ENCODE measurements around the gene SVEP1.

DNA sequence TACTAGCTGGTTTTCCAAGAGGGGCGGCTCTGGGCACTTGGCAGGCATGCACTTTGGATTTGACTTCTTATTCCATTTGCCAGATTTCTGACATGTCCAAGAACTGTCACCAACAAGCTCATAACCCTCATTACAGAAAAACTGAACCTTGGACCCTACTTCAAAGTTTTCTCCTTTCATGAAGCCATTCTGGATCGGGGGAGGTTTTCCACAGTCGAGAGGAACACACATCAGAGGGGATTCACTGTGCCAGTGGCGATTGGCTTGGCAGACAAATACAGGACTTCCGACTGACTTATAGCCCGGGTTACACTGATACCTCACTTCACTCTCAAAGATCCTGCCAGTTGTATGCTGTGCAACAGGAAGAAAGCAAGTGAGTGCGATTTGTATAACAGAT lies 170.9 kb downstream of the SVEP1 start:
- TF ChIP-seq, protein P1, sequence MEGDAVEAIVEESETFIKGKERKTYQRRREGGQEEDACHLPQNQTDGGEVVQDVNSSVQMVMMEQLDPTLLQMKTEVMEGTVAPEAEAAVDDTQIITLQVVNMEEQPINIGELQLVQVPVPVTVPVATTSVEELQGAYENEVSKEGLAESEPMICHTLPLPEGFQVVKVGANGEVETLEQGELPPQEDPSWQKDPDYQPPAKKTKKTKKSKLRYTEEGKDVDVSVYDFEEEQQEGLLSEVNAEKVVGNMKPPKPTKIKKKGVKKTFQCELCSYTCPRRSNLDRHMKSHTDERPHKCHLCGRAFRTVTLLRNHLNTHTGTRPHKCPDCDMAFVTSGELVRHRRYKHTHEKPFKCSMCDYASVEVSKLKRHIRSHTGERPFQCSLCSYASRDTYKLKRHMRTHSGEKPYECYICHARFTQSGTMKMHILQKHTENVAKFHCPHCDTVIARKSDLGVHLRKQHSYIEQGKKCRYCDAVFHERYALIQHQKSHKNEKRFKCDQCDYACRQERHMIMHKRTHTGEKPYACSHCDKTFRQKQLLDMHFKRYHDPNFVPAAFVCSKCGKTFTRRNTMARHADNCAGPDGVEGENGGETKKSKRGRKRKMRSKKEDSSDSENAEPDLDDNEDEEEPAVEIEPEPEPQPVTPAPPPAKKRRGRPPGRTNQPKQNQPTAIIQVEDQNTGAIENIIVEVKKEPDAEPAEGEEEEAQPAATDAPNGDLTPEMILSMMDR (IDR thresholded peaks at IDR 0.05; ENCODE audit: low read length): no peak
- no peak for TF ChIP-seq EZH2 (IDR thresholded peaks at IDR 0.05; ENCODE audit: borderline replicate concordance, low read length)

All from OCI-LY1 (cell line).